CD4-positive, alpha-beta T cell treated with Interleukin-10 for 1 hour (primary cell): Measurements from ENCODE around the gene ABI3.

ENCODE experiments used
- DNase-seq: peaks from one replicate; pipeline ENCODE4 v3.0.0-alpha.2; 2020

ABI3 gene

DNA sequence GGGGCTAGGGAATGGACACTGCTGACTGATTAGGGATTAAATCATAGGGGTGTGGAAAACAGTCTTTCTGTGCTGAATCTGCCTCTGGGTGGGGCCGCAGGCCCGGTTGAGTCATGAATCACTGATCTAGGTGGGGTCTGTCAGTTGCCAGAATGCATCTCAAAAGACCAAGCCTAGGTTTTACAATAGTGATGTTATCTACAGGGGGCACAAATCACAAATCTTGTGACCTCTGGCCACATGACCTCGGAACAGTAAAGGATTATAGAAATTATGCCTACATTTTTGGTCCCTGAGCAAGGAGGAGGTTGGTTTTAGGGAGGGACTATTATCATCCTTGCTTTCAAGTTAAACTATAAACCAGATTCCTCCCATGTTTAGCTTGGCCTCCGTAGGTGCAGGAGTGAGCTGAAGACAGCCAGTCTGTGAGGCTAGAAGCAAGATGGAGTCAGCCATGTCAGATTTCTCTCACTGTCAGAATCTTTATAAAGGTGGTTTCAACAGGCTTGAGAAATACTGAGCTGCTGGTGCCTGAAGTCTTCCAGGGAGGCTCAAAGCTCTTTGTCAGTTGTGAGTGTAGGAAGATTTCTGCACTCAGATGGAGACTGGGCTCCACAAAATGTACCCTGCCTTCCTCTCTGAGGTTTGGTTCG lies 13.0 kb upstream of the ABI3 start:
- no peak for DNase-seq

- no peak for DNase-seq
Measured at GRCh38 chr17:49198211-49198610, 12.3 kb upstream of the ABI3 start.

DNA sequence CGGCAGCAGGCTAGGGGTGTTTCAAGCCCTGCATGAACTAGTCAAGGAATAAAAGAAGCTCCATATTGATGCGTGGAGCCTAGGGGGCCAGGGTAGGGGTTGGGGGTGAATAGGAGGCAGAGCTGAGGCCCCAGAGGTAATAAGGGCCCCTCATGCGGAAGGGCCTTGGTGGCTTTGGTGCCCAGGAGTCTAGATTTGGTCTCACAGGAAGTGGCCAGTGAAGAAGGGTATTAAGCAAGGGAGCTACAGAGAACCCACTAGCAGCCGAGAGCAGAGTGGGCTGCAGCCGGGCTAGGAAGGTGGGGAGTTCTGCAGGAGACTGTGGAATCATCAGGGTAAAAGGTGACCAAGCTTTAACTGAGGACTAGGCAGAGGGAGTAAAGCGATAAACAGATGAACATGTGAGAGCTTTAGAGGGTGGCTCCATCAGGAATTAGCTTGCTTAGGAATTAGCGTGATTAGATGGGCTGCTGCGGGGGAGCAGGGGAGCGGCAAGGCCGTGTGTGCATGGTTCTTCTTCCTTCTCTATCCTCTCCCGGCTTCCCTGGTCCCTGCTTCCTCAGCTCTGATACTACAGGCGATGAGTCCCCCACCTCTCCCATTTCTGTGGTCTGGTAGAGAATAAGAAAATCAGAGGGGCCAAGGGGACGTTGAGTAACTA lies 10.0 kb upstream of the ABI3 start:
- DNase-seq = no peak

DNA sequence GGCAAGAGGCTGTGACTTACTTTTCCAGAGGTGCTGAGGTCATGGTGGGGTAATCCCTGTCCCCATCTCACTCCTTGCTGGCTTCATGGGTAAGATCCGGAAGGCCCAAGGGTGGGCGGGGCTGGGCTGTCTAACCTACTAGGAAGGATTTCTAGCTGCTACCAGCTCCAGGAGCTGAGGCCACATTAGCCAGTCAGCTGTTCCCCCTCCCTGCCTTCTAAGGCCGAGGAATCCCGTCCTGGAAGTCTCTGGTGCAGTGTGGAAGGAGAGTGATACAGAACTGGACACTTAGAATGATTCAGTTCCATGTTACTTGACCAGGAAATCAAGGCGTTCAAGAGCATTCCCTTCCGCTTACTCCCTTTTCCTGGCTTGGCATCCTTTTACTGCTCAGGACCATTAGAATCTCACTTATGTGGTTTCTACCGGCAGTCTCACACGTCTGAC lies 9.0 kb upstream of the ABI3 start:
- DNase-seq = no peak

- DNase-seq = no peak
Measured at GRCh38 chr17:49203796-49204195, 6.7 kb upstream of the ABI3 start.

DNA sequence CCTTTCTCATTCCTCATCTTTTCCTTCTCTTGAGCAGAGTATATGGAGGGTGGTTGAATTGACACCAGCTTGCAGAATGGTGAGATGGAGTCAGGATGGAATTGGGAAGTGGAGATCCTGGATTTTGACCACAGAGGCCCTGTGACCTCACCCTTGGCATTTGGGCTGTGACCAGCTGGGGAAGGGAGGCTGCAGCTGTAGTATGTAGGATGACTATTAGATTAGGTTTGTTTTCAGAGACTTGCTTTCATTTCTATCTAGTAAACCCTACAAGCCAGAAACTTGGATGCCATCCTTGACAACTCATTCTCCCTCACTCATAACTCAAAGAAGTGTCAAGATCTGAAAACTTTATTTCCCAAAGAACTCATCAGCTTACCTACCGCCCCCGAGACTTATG lies 6.0 kb upstream of the ABI3 start:
- no peak for DNase-seq

- no peak for DNase-seq
Measured at GRCh38 chr17:49209061-49209571, 1.4 kb upstream of the ABI3 start.

GRCh38 chr17:49213399-49213798 lies 2.9 kb downstream of the ABI3 start:
- DNase-seq = no peak

GRCh38 chr17:49213847-49214246 lies 3.3 kb downstream of the ABI3 start:
- DNase-seq = no peak

DNA sequence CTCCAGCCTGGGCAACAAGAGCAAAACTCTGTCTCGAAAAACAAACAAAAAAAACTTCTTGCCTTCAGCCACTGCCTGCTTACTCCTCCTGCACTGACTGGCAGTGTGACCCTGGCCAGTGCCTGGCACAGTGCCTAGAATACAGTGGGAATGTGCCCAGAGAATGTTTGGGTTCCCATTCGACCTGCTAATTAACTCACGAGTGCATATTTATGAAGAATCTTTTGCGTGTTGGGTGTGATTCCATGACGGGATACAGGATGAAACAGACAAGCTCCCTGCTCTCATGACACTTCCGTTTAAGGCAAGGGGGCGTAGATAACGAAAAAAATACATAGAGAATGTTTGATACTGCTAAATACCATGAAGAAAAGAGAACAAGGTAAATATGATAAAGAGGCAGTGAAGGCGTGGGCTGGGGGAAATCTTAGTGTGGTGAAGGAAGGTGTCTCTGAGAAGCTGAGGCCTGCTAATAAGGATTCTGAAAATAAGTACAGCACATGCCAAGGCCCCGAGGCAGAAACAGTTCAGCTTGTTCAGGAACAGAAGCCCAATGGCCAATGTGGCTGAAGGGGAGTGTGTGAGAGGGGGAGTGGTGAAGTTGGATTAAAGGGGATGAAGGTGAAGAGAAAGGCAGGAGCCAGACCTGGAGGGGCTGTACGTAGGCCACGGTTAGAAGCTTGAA lies 4.3 kb downstream of the ABI3 start:
- DNase-seq = no peak

DNA sequence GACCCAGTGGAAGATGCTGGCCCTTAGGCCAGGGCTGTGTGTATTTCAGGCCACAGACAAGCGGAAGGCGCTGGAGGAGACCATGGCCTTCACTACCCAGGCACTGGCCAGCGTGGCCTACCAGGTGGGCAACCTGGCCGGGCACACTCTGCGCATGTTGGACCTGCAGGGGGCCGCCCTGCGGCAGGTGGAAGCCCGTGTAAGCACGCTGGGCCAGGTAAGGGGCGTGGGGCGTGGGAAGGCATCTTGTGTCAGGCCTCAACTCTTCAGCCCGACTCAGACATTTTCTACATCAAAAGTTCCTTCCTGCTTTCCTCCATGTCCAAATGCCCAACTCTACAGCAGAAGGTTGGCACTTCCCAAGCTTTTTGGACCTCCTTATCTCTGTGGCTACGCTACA lies 6.0 kb downstream of the ABI3 start:
- no peak for DNase-seq

DNA sequence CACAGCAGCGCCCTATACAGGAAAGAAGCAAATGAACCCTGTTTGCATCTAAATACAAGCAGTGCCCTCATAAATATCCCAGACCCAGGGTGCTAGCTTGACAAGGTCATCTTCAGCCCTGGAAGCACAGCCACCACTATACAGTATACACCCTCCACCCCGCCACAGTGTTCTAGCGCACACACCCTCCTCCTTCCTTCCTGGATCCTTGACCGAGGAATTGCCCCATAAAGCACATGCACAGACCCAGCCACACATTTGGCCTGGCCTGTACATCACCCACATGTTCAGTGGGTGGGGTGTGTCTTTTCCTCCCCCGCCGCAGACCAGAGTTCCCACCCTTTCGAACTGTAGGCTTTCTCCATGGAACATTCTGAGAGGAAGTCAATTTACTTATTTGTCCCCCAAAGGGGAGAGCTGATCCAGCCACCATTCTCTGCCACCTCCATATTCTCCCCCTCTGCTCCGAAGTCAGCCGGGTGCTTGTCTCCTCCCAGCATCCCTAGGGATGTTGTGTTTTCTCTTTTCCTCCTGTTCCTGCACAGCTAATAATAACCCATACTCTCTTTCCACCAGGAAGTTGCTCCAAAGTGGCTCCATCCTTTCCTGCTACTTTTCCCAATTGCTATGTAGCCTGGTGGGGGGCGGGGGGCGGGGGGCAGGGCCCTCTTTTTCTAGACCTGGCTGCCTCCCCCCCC lies 6.6 kb downstream of the ABI3 start:
- DNase-seq = peak; percentile 32

DNA sequence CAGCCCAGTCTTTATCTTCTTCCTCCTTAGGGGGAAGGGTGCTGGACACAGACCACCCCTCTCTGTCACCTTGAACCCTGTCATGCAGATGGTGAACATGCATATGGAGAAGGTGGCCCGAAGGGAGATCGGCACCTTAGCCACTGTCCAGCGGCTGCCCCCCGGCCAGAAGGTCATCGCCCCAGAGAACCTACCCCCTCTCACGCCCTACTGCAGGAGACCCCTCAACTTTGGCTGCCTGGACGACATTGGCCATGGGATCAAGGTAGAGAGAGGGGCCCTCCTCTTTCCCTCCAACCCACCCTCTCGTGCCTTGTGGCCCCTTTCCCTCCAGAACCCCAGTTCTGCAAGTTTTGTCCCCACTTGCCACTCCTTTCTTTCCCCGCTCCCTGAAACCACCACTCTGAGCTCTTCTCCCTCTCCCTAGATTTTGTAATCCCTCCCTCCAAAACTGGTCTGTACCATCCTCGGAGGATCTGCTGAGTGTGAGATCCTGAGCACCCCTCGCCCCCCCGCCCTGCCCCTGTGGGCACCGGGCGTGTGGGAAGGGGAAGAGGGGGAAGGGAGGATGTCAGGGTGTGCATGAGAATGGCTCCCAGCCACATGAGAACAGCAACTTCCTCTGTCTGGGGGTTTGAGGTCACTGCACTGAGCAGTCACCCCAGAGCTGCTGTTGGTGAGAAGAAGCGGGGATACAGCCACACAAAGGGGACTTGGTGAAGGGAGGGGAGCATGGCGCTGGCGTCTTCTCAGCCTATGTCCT lies 7.3 kb downstream of the ABI3 start:
- peak; percentile 84 for DNase-seq

- DNase-seq = peak; percentile 77
Measured at GRCh38 chr17:49218941-49219913, 8.7 kb downstream of the ABI3 start.

GRCh38 chr17:49219987-49220386 lies 9.5 kb downstream of the ABI3 start:
- no peak for DNase-seq

DNA sequence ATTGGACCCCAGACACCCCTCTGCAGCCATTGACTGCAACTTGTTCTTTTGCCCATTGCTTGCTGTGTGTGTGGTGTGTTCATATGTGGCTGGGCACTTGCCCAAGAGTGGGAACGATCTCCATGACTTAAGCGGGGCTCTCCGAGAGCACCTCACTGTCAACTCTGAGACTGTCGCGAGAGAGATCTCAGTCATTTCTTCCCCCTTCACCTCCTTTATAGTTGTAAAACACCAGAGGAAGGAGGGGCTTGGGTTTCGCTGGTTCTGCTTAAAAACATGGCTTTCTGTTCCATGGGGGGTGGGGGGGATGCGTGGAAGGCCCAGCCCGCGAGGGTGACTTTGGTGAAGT lies 12.6 kb downstream of the ABI3 start:
- no peak for DNase-seq

DNA sequence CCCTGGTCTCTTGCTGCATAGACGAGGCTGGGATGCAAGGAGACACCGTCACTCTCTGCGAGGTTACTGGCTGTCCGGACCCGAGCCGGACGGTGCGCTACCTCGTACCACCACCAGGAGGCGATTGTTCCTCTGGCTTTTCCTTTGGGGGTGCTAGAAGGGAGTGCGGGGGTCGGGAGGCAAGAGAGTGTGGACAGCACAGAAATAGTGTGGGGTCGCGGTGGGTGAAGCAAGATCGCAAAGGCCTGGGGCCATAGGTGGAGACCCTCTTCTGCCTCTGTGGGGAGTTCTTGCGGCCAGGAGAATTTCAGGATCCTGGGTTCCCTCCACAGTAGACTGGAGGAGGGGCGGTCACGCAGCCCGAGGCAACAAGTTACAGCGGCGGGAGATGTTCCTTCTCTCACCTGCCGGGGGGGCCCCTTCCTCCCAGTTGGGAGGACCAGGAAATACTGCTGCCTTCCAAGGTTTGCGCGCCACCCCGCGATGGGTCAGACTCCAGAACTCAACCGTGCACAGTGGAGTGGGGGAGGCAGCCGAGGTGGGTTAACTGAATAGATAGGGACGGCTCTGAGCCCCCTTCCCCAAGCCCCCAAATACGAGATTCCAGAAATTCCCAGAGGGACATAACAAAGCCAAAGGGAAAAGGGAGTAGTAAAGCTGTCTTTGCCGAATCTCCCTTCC lies 13.2 kb downstream of the ABI3 start:
- peak; percentile 71 for DNase-seq

- DNase-seq = peak; percentile 59
Measured at GRCh38 chr17:49224198-49224996, 13.9 kb downstream of the ABI3 start.

- no peak for DNase-seq
Measured at GRCh38 chr17:49224997-49225337, 14.5 kb downstream of the ABI3 start.
